GM21576 (cell line): ENCODE data around the gene CSPG5.

Source experiments
- ATAC-seq: cut with Tn5 transposase; IDR thresholded peaks from one replicate; pipeline ENCODE4 v1.9.1; 2021; ENCODE audit warnings: mild to moderate bottlenecking, moderate library complexity; ENCODE audit not compliant: unreplicated experiment

Gene CSPG5

GRCh38 chr3:47588053-47588452 lies 9.4 kb upstream of the CSPG5 start:
- ATAC-seq: no peak

- ATAC-seq: no peak
Measured at GRCh38 chr3:47586746-47587145, 8.1 kb upstream of the CSPG5 start.

GRCh38 chr3:47583320-47584075 lies 4.8 kb upstream of the CSPG5 start:
- ATAC-seq: no peak

- ATAC-seq: no peak
Measured at GRCh38 chr3:47581835-47582234, 3.2 kb upstream of the CSPG5 start.

- no peak for ATAC-seq
Measured at GRCh38 chr3:47581422-47581821, 2.8 kb upstream of the CSPG5 start.

- ATAC-seq: no peak
Measured at GRCh38 chr3:47580481-47580880, 1.8 kb upstream of the CSPG5 start.

- ATAC-seq: no peak
Measured at GRCh38 chr3:47579875-47580274, 1.2 kb upstream of the CSPG5 start.

- no peak for ATAC-seq
Measured at GRCh38 chr3:47578119-47578632, 489 bp downstream of the CSPG5 start.

- no peak for ATAC-seq
Measured at GRCh38 chr3:47577583-47578118, 1.0 kb downstream of the CSPG5 start.

- ATAC-seq: no peak
Measured at GRCh38 chr3:47573190-47574172, 5.2 kb downstream of the CSPG5 start.

GRCh38 chr3:47571391-47572175 lies 7.1 kb downstream of the CSPG5 start:
- ATAC-seq: no peak

- no peak for ATAC-seq
Measured at GRCh38 chr3:47568901-47569300, 9.8 kb downstream of the CSPG5 start.

- ATAC-seq: no peak
Measured at GRCh38 chr3:47567149-47567548, 11.5 kb downstream of the CSPG5 start.

GRCh38 chr3:47566667-47567066 lies 12.0 kb downstream of the CSPG5 start:
- no peak for ATAC-seq

GRCh38 chr3:47565734-47566550 lies 12.7 kb downstream of the CSPG5 start:
- ATAC-seq: no peak

GRCh38 chr3:47556351-47556750 lies 22.3 kb downstream of the CSPG5 start:
- no peak for ATAC-seq

- no peak for ATAC-seq
Measured at GRCh38 chr3:47554335-47554734, 24.3 kb downstream of the CSPG5 start.

- no peak for ATAC-seq
Measured at GRCh38 chr3:47553407-47553806, 25.3 kb downstream of the CSPG5 start.

- no peak for ATAC-seq
Measured at GRCh38 chr3:47542471-47543173, 36.0 kb downstream of the CSPG5 start.
